Epithelial cell of esophagus (primary cell): ENCODE measurements around the gene GNAQ.

ENCODE experiments used
- DNase-seq: peaks from one replicate; pipeline ENCODE4 v3.0.0; 2010; ENCODE audit warnings: low read depth
- H3K4me3 ChIP-seq: 2 replicates; pipeline ENCODE4 v1.5.1; 2011; ENCODE audit warnings: mild to moderate bottlenecking, low read length, control low read depth
- CTCF ChIP-seq: IDR thresholded peaks from 2 replicates; pipeline ENCODE4 v1.5.1; 2011; ENCODE audit warnings: low read depth, mild to moderate bottlenecking, low read length, control low read depth, inconsistent platforms; ENCODE audit not compliant: insufficient read depth; ENCODE audit errors: missing control alignments

Gene GNAQ

GRCh38 chr9:78032730-78033457, 1.3 kb upstream of the GNAQ start:
- no peak for TF ChIP-seq CTCF
- no peak for DNase-seq
- peak overlapping the region; percentile 56 for H3K4me3 ChIP-seq

GRCh38 chr9:78031893-78032729, 500 bp upstream of the GNAQ start:
- no peak for TF ChIP-seq CTCF
- peak; percentile 96 for DNase-seq
- H3K4me3 ChIP-seq, result peak overlapping the region; percentile 56

- H3K4me3 ChIP-seq, result peak overlapping the region; percentile 69
- no peak for TF ChIP-seq CTCF
- peak; percentile 41 for DNase-seq
Observed at GRCh38 chr9:78030553-78031443, 813 bp downstream of the GNAQ start.

GRCh38 chr9:78030296-78030552, 1.4 kb downstream of the GNAQ start:
- TF ChIP-seq CTCF, result no peak
- peak overlapping the region; percentile 69 for H3K4me3 ChIP-seq
- DNase-seq, result peak; percentile 30

GRCh38 chr9:78029551-78030295, 1.9 kb downstream of the GNAQ start:
- TF ChIP-seq CTCF, result no peak
- H3K4me3 ChIP-seq, result peak overlapping the region; percentile 69
- DNase-seq, result peak; percentile 30

- H3K4me3 ChIP-seq, result no peak overlapping the region
- TF ChIP-seq CTCF, result no peak
- DNase-seq, result no peak
Observed at GRCh38 chr9:78028926-78029325, 2.7 kb downstream of the GNAQ start.
